ENCODE measurements around the gene CARD11.
"Not testable (repeated sequence)": the region's sequence is repeated elsewhere in the genome, so short reads cannot be mapped to it uniquely, and the experiment has no call there.

Gene CARD11

GRCh38 chr7:2959103-2959680 is 84.5 kb downstream of the CARD11 start:
- DNase-seq, result no peak

GRCh38 chr7:2958416-2959102 is 85.1 kb downstream of the CARD11 start:
- DNase-seq, result no peak

GRCh38 chr7:2957369-2957727 is 86.3 kb downstream of the CARD11 start:
- not testable (repeated sequence) for DNase-seq

- no peak for DNase-seq
Measured at GRCh38 chr7:2956526-2957368, 86.9 kb downstream of the CARD11 start.

- no peak for DNase-seq
Measured at GRCh38 chr7:2956076-2956475, 87.6 kb downstream of the CARD11 start.

GRCh38 chr7:2955269-2955668 is 88.4 kb downstream of the CARD11 start:
- no peak for DNase-seq

- no peak for DNase-seq
Measured at GRCh38 chr7:2954433-2954853, 89.2 kb downstream of the CARD11 start.

GRCh38 chr7:2953588-2954407 is 89.9 kb downstream of the CARD11 start:
- no peak for DNase-seq

GRCh38 chr7:2953099-2953498 is 90.6 kb downstream of the CARD11 start:
- DNase-seq, result no peak

GRCh38 chr7:2952316-2952715 is 91.4 kb downstream of the CARD11 start:
- DNase-seq, result no peak

- no peak for DNase-seq
Measured at GRCh38 chr7:2950578-2950977, 93.1 kb downstream of the CARD11 start.

GRCh38 chr7:2948749-2949148 is 94.9 kb downstream of the CARD11 start:
- DNase-seq, result no peak

GRCh38 chr7:2947058-2947780 is 96.4 kb downstream of the CARD11 start:
- DNase-seq, result no peak

GRCh38 chr7:2945171-2945570 is 98.5 kb downstream of the CARD11 start:
- DNase-seq, result no peak

GRCh38 chr7:2944739-2945138 is 98.9 kb downstream of the CARD11 start:
- DNase-seq, result no peak

GRCh38 chr7:2943851-2944601 is 99.6 kb downstream of the CARD11 start:
- DNase-seq, result no peak

GRCh38 chr7:2941216-2941859 is 102.3 kb downstream of the CARD11 start:
- DNase-seq, result no peak

GRCh38 chr7:2940466-2940865 is 103.2 kb downstream of the CARD11 start:
- no peak for DNase-seq

- DNase-seq, result no peak
Measured at GRCh38 chr7:2939193-2939885, 104.3 kb downstream of the CARD11 start.

GRCh38 chr7:2938514-2939192 is 105.0 kb downstream of the CARD11 start:
- DNase-seq, result no peak

Data from cerebellar nuclear complex (tissue), 1 donor.